Cardiac muscle cell (in vitro differentiated cells and primary cell): Measurements from ENCODE around the gene ATE1. TPM values are rescaled to one million over a fixed set of nuclear protein-coding genes. Genes with fewer than 3 reads are reported as not detected.
"Not testable (repeated sequence)": the region's sequence is repeated elsewhere in the genome, so short reads cannot be mapped to it uniquely, and the experiment has no call there.

ENCODE experiments used
- DNase-seq, 2 donors: peaks; one replicate each; pipeline versions ENCODE4 v3.0.0 to v3.0.0-alpha.2; 2010 to 2017; ENCODE audit warnings: low read depth in 1 of 2, low spot score in 1 of 2
- H3K27ac ChIP-seq: fragments of 200-600 bp; sonication (generic); 2 replicates; pipeline ENCODE4 v1.5.1; 2016
- H3K27me3 ChIP-seq: fragments of 200-600 bp; sonication (generic); 2 replicates; pipeline ENCODE4 v1.6.0; 2016; ENCODE audit warnings: control low read depth
- H3K36me3 ChIP-seq: fragments of 200-600 bp; sonication (generic); 2 replicates; pipeline ENCODE4 v1.5.1; 2016; ENCODE audit warnings: control low read depth
- H3K4me1 ChIP-seq: fragments of 200-600 bp; sonication (generic); 2 replicates; pipeline ENCODE4 v1.8.1; 2017; ENCODE audit warnings: low read depth, mild to moderate bottlenecking, mixed run types
- H3K4me3 ChIP-seq: fragments of 200-600 bp; sonication (generic); 2 replicates; pipeline ENCODE4 v1.5.1; 2016; ENCODE audit warnings: mild to moderate bottlenecking
- H3K9me3 ChIP-seq: fragments of 200-600 bp; sonication (generic); 2 replicates; pipeline ENCODE4 v1.5.1; 2017; ENCODE audit warnings: low read depth, mild to moderate bottlenecking, control low read depth
- polyA plus RNA-seq: library from polyadenylated mRNA; unstranded; fragments of >200 nt; fragmentation: Nextera tagmentation; extraction: Ambion mirVana; gene quantifications from 2 replicates; pipeline ENCODE4 v1.2.1, GENCODE V29; 2016
- total RNA-seq: library from RNA; depleted of rRNA; stranded (reverse); fragments of >200 nt; gene quantifications from 2 replicates; pipeline ENCODE4 v1.2.3, GENCODE V29; 2016
- TF ChIP-seq, protein P1 (sequence below): IDR thresholded peaks from 2 replicates; pipeline ENCODE4 v1.5.1; 2012; ENCODE audit warnings: low read depth, mild to moderate bottlenecking, low read length

The ATE1 gene
- total and polyA plus RNA-seq, 2 experiments from 2014 or later: 18.4 to 21.4 TPM

- Histone ChIP-seq H3K4me3 (no peak overlapping the region), H3K9me3 (no peaks in the 10 kb centered on the region), H3K27ac (no peak overlapping the region), H3K4me1 (peaks cover 10% of the 10 kb centered on the region), H3K36me3 (no peaks in the 10 kb centered on the region), H3K27me3 (no peaks in the 10 kb centered on the region)
- no peak for DNase-seq
- TF ChIP-seq, protein P1, sequence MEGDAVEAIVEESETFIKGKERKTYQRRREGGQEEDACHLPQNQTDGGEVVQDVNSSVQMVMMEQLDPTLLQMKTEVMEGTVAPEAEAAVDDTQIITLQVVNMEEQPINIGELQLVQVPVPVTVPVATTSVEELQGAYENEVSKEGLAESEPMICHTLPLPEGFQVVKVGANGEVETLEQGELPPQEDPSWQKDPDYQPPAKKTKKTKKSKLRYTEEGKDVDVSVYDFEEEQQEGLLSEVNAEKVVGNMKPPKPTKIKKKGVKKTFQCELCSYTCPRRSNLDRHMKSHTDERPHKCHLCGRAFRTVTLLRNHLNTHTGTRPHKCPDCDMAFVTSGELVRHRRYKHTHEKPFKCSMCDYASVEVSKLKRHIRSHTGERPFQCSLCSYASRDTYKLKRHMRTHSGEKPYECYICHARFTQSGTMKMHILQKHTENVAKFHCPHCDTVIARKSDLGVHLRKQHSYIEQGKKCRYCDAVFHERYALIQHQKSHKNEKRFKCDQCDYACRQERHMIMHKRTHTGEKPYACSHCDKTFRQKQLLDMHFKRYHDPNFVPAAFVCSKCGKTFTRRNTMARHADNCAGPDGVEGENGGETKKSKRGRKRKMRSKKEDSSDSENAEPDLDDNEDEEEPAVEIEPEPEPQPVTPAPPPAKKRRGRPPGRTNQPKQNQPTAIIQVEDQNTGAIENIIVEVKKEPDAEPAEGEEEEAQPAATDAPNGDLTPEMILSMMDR: no peak
Observed at GRCh38 chr10:121828045-121828444, 99.8 kb downstream of the ATE1 start.

- DNase-seq, H3K4me1 ChIP-seq, H3K9me3 ChIP-seq, H3K27ac ChIP-seq, H3K27me3 ChIP-seq, H3K36me3 ChIP-seq, H3K4me3 ChIP-seq: not testable (repeated sequence)
Observed at GRCh38 chr10:121826773-121827172, 101.1 kb downstream of the ATE1 start.

- TF ChIP-seq, protein P1: peak; percentile 72
- H3K4me1 ChIP-seq: no peaks in the 10 kb centered on the region
- no peak overlapping the region for H3K27ac ChIP-seq
- peak; percentile 47 to 62 for DNase-seq
- H3K9me3 ChIP-seq: no peaks in the 10 kb centered on the region
- H3K27me3 ChIP-seq: no peaks in the 10 kb centered on the region
- peaks cover 3% of the 10 kb centered on the region for H3K36me3 ChIP-seq
- no peak overlapping the region for H3K4me3 ChIP-seq
Observed at GRCh38 chr10:121823993-121824463, 103.8 kb downstream of the ATE1 start.

- Histone ChIP-seq H3K9me3 (no peaks in the 10 kb centered on the region), H3K27me3 (no peaks in the 10 kb centered on the region), H3K4me1 (no peaks in the 10 kb centered on the region), H3K27ac (no peak overlapping the region), H3K36me3 (peaks cover 3% of the 10 kb centered on the region), H3K4me3 (no peak overlapping the region)
- no peak for DNase-seq
- TF ChIP-seq, protein P1: no peak
Observed at GRCh38 chr10:121822724-121823123, 105.1 kb downstream of the ATE1 start.

- Histone ChIP-seq H3K36me3 (peaks cover 3% of the 10 kb centered on the region), H3K27ac (no peak overlapping the region), H3K27me3 (no peaks in the 10 kb centered on the region), H3K9me3 (no peaks in the 10 kb centered on the region), H3K4me3 (no peak overlapping the region), H3K4me1 (no peaks in the 10 kb centered on the region)
- TF ChIP-seq, protein P1: no peak
- no peak for DNase-seq
Observed at GRCh38 chr10:121822180-121822579, 105.7 kb downstream of the ATE1 start.

DNA sequence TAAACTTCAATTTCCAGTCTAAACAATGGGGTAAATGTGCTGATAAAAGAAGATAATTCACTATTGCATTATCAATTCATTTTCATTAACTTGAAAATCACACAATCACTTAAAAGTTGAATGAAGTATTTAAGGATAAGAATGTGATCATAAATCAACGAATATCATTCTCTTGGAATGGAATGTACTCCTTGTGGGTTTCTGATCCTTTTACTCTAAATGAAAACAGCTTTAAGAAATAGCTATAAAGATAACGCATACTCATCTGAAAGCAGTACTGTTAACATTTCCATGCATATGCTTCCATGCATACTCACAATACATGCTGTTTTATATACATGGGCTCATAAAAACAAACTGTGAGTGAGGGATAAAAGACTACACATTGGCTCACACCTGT is 108.8 kb downstream of the ATE1 start:
- H3K27ac ChIP-seq: no peak overlapping the region

More for the DNA sequence above, 108.8 kb downstream of the ATE1 start:
- TF ChIP-seq, protein P1: no peak
- Histone ChIP-seq H3K4me1 (no peaks in the 10 kb centered on the region), H3K4me3 (no peak overlapping the region), H3K36me3 (peaks cover 3% of the 10 kb centered on the region), H3K27me3 (no peaks in the 10 kb centered on the region), H3K9me3 (no peaks in the 10 kb centered on the region)
- DNase-seq: no peak
